HG03095 (cell line): ENCODE measurements around the gene TBXA2R.
"Not testable (repeated sequence)": the region's sequence is repeated elsewhere in the genome, so short reads cannot be mapped to it uniquely, and the experiment has no call there.

Experiments
- ATAC-seq: cut with Tn5 transposase; IDR thresholded peaks from one replicate; pipeline ENCODE4 v1.9.1; 2021; ENCODE audit warnings: moderate library complexity; ENCODE audit not compliant: unreplicated experiment

TBXA2R gene

DNA sequence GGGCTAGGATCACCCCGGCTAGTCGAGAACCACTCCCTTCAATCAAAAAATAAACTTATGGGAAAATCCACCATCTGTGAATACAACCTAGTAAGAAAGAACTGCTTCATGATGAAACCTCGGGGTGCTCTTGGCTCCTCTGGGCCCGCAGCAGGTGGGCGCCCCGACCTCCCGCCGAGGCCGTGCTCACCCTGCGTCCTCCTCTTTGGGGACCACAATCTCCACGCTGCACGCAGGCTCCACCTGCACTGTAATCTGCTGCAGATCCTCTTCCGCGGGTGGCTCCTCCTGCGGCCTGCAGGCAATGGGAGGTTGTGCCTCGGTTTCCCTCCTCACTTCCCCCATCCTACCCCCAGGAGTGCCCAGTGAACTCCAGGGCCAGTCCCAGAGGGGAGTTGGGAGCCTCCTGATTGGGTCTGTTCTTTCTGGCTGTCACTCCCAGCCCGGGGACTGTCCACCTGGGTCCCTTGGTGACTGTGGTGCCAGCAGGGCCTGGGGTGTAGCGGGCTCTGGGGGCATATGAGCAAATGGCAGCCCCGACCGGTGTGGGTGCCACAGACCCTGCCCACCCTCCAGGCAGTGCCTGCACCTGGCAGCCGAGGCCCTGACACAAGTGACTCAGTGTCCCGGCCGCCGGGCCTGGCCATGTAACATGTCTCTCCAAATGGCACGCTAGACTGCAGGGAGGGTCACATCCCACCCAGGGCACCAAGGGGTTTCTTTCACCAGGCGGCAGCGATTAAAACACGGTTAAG lies 35.0 kb upstream of the TBXA2R start:
- ATAC-seq, result no peak

DNA sequence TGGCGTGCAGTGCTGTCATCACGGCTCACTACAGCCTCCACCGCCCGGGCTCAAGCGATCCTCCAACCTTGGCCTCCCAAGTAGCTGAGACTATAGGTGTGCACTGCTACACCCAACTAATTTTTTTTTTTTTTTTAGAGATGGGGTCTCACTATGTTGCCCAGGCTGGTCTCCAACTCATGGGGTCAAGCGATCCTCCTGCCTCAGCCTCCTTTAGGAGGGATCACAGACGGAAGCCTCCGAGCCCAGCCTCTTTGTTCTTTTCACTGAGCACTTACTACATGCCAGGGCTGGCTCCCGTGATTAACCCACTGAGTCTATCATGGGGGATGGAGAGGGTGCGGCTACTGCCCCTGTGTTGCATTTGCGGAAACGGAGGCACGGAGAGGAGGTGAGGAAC lies 32.8 kb upstream of the TBXA2R start:
- no peak for ATAC-seq

DNA sequence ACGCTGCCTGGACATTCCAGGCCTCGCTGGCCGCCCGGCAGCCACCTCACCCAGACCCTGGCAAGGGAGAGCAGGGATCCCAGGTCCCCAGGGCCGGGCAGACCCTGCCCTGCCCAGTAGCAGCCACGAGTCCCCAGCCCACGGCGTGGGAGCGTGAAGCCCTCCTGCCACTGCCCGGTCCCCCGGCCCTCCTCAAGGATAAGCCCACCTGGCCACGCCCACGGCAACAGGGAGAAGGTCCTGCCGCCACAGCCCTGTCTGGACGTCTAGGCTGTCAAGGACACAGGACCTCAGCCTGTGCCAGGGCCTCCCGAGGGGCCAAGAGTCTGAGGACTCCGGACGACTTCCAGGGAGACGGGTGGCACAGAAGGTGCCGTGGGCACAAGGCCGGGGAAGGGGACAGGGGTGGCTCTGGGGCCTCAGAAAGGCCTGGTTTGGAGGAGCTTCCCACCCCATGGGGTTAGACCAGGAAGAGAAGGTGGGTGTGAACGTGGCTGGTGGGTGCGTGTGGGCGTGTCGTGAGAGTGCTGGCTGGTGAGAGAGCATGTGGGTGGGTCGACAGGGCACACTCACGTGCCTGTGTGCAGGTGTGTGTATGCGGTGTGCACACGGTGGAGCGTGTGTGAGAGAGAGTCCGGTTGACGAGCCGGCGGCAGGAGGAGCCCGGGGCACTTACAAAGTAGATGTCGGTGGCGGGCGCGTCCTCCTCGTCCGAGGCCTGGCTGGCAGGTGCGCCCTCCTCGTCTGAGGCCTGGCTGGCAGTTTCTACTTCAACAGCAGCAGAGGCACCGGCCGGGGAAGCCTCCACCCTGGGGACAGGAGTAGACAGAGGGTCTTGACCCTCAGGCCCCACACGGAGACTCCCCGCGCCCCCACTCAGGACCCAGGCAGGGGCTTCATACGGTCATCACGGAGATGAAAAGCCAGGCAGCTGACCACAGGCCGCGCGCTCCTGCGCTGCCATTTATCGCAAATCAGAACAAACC lies 31.8 kb upstream of the TBXA2R start:
- ATAC-seq, result no peak

DNA sequence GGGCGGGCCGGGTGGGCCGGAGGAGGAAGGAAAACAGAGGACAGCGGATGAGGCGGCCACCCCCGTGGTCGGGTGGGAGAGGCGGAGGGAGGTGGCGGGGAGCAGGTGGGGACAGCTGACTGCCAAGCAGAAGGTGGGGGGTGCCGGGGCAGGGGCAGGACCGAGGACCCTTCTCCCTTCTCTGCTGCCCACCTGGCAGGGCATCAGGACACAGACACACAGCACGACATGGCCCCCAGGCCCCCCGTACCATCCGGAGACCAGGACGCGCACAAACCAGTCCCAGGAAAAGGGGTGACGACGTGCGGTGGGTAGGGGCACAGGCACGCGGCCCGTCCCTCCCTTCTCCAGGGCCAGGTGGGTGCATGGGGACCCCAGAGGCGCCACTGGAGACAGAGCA lies 30.9 kb upstream of the TBXA2R start:
- ATAC-seq, result no peak

DNA sequence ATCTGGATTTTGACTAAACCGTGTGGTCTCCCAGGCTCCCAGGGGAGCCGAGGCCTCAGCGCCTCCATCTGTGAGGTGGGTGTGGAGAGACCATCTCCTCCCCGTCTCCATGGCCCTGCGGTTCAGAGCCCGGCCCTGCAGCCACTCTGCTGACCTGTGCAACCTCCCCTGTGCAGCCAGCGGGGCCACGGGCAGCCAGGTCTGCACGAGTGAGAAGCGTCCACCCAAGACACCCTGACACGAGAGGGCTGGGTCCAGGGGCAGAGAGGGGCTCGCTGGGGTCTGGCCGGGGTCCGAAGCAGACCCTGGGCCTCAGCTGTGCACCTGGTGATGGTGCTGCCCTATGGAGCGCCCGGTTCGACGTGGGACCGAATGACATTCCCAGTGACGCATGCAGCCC lies 30.3 kb upstream of the TBXA2R start:
- ATAC-seq, result no peak

DNA sequence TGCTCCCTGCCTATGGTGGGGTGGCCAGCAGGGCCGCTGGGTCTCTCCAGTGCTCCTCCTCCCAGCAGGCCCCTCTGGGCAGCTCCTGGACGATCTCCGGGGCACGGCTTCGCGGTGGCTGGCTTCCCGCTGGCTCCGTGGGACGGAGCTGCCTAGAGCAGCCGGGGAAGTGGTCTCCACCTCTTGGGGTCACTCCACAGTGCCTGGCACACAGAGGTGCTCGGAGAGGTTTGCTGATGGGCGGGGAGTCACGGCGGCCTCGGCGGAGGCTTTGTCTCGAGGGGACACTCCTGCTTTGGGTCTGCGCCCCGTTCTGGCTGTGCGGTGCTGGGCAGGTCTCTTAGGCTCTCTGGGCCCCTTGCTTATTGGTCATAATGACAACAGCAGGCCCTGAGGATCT lies 29.8 kb upstream of the TBXA2R start:
- no peak for ATAC-seq

DNA sequence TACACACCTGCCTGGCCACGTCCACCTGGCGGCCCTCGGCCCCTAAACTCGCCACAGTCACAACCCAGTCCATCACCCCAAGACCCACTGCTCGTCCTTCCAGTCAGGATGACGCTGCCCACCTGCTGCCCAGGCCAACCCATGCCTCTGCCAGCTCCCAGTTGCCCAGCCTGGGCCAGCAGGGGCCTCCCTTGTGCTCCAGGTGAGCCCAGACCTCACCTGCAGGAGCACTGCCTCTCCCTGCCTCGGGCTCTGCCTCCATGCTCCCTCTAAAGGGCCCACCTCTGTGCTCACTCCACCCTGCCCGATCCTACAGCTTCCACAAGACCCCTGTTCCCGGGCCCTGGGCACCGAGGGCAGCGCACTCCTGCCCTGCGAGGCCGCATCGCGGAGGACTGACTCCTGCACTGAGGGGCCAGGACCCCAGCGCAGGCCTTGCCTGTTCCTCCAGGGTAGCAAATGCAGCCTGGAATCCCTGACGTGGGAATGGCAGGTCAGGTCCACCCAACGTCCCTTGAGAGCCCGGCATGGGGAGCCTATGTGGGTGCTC lies 27.9 kb upstream of the TBXA2R start:
- ATAC-seq, result no peak

DNA sequence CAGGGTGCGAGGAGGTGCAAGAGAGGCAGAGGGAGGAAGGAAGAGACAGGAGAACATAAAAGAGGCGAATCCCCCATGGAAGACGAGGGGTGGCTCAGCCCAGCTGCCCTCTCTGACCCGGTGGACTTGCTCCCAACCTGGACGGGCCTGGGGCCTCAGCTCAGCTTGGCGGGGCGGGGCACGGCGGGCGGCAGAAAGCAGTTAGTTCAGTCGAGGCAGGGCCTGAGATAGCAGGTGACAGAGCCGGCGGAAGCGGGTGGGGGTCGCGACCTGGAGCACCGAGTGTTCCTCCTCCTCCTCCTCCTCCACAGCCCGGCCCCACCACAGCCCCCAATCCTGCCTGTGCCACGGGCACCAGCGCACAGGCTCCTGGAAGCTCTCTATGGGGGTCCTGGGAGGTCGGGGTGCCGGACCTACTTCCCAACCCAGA lies 26.9 kb upstream of the TBXA2R start:
- no peak for ATAC-seq

DNA sequence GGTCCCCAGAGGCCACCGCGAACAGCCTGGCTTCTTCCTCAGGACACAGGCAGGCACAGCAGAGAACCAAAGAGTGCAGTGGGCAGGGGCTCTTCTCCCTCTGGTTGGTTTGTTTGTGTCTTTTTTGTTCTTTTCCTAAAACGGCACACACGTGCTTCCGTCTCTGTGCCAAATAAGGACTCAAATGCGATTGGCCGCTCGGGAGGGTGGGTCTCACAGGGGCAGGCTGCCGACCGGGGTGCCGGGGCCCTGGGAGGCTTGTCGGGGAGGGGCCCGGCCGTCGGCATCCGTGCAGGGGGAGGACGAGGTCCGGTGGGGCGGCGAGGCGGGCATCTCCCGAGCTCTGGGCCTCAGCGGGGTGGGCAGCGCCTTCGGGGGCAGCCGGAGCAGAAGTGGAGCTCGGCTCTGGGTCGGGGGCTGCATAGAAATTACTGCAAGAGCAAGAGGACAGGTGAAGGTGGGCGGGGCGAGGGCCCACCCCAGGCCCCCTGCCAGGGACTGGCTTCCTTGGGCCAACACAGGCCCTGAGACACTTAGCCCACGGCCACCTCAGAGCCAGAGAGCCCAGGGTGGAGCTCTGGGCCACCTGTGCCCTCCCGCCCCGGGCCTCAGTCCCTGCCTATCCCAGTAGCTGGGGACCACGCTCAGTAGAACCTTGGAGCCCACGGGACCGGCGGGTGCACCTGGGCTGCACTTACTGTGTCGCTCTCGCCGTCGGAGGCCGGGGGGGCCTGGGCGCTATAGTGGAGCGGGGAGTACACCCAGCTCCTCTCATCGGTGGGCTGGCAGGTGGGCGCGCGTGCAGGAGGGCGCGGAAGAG lies 26.3 kb upstream of the TBXA2R start:
- ATAC-seq, result no peak

DNA sequence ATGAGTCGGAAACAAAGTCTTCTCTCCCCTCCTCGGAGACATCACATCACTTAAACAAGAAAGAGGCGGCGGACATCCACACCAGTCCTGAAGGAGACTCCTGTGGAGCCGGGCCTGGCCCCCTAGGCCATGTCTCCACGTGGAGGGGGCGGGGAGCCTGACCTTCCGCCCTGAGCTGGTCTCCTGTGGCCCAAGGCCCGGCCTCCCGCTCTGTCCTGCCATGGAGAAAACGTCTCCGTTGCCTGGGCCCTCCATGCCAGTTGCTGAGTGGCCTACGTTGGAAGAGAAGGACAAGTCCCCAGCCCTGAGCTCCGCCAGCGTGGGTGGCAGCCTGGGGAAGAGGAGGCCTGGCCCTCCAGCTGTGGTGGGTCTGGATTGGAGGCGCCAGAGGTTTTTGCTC lies 25.4 kb upstream of the TBXA2R start:
- no peak for ATAC-seq

DNA sequence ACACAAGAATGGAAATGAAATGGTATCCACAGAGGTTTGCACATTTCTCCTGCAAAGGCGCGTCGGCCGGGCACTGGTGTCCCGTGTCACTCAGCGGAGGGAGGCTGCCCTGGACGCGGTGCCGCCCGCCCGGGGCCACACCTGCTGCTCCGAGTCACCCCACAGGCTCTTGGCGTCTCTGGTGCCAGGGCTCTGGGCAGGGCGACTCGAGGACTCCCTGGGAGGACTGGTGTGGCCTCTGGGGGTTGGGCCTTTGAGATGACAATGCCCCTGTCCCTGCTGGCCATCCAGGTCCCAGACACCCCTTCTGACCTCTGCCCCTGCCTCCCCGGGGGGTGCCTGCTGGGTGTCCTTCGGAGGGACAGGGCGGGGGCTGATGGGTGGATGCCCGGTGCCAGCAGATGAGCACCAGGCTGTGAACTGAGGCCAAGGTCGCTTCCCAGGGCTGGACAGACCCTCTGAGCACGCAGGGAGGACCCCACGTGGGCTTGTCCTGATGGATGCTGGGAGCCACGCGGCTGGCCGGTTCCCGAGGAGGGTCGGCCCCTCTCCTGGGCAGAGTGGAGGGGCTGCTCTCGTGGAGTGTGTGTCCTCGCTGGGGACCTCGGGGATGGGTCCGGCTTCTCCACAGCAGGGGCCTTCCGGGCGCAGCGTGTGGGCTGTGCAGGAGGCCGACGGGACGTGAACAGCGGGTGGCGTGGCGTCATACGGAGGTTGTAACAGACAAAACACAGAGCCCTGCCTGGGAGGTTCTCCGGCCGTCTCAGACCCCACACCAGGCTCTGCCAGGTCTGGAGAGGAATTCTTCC lies 24.6 kb upstream of the TBXA2R start:
- ATAC-seq, result no peak

DNA sequence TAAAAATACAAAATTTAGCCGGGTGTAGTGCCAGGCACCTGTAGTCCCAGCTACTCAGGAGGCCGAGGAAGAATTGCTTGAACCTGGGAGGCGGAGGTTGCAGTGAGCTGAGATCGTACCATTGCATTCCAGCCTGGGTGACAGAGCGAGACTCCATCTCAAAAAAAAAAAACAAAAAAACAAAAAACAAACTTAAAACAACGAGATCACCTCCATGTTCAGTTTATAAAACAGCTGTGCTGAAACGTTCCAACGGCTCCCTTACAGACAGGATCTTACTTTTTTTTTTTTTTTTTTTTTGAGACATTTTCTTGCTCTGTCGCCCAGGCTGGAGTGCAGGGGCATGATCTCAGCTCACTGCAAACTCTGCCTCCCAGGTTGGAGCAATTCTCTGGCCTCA lies 22.1 kb upstream of the TBXA2R start:
- ATAC-seq, result not testable (repeated sequence)

DNA sequence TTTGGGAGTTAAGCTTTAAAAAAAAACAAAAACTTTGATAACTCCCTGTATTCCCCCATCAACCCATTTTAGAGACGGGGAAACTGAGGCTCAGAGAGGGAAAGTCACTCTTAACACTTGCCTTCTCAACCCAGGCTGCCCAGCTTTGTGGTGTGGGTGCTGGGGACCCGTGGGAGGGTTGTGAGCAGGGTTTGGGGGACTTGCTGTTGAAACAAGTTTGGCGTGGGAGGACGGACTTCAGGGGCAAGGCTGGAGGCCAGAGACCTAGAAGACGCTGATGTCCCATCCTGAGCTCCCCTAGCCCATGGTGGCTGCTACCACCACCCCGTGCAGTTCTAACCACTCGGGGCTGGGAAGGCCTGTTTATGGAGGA lies 20.7 kb upstream of the TBXA2R start:
- no peak for ATAC-seq

DNA sequence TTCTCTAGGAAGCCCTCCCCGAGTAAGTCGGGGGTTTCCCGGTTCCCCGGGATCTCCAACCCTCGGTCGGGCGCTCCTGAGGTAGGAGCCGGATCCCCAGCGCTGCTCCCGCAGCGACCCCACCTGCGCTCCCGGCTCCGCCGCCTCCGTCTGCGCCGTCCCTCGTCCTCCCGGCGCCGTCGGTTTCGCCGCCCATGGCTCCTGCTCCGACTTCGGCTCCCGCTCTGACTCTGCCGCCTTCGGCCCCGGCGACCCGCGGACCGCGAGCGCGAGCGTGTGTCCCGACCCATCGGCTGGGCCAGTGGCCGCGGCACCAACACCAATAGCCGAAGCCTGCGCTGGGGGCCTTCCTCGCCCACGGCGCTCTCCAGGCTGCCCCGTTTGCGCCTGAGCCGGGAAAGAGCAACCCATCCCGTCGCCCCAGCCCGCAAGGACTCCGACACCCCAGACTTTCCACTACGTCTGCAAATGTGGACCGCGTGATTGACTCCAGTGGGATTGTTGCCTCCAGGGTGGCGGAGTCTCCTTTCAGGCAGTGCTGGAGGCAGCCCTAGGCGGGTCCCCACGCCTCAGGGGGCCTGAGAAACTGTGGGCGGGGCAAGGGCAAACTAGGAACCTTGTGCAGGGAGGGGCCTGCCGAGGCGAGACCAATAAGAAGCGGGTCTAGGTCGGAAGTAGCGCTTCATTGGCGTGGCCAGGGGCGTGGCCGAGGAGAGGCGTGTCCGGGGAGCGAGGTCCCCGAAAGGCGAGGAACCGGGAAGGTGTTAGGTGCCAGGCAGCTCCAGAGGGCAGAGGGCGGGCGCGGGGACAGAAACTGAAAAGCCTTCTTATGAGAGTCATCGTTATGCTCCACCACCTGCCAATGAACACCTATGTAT lies 20.0 kb upstream of the TBXA2R start, which contains the start of gene CACTIN:
TSS of gene CACTIN (minus strand) at position 318 of the 878 bp plus-strand sequence. CDS start at position 290, 28 bp downstream.
- ATAC-seq, result peak; percentile 76

DNA sequence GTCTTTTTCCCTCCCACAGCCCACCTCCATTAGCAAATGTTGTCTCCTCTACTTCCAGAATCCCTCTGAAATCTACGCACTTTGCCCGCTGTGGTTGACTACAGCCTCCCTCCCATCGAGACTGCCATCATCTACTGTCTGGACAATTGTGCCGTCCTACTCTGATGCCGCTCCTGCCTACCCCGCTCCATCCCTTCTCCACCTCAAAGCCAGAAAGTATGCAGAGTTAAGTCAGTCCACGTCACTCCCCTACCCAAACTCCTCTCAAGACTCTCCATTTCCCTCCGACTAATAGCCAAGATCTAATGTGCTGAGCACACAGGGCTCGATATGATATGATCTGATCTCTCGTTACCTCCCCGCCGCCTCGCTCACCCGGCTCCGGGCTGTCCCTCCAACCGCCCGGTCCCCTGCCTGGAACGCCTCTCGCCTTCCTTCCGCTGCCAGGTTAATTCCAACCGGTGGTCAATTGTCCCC lies 19.4 kb upstream of the TBXA2R start:
- ATAC-seq, result no peak

DNA sequence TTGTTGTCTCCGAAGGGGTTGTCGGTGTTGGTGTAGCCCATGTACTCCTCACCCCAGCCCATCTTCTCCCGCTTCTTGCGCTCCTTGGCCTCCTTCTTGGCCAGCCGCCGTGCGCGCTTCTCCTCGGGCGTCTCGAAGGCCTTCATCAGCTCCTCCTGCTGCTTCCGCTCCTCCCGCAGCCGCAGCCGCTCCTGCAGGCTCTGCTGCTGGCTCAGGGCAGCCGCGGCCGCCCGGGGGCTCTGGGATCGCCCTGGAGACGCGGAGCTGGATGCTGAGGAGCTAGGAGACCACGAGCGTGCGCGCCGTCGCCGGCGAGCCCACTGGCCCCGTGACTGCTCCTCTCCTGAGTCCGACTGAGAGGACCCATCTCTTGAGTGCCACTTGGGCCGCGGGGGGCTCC lies 17.0 kb upstream of the TBXA2R start:
- no peak for ATAC-seq

DNA sequence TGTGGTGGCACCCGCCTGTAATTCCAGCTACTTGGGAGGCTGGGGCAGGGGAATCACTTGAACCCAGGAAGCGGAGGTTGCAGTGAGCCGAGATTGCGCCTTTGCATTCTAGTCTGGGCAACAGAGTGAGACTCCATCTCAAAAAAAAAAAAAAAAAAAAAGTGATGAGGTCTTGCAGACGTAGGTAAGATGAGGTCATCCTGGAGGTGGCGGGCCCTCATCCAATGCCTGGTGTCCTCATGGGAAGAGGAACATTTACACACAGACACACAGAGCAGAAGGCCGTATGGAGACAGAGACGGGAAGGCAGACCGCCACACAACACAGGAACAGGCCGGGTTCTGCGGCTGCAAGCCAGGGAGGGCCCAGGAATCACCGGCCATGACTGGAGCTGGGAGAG lies 15.5 kb upstream of the TBXA2R start:
- ATAC-seq, result no peak

DNA sequence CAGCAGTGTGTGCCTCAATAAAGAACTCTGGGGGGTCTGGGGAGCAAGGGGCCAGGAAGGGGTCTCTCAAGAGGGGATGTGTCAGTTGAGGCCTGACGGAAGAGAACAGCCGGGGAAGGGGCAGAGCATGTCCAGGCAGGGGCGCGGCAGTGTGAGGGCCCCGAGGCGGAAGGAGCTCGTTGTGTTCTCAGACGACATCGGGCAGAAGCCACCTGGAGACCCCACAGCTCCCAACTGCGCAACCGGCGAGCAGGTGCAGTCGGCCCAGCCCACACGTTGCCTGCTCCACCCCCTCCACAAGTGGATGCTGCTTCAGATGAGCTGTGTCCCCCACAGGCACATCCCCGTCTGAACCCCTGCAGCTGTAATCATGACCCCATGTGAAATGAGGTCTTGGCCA lies 15.0 kb upstream of the TBXA2R start:
- no peak for ATAC-seq
